Measurements from ENCODE around the gene MACIR. TPM values are rescaled to one million over a fixed set of nuclear protein-coding genes. Genes with fewer than 3 reads are reported as not detected.
A peak's percentile ranks its signal among the peaks of the same experiment; 100 is the strongest.
"Not testable (repeated sequence)": the region's sequence is repeated elsewhere in the genome, so short reads cannot be mapped to it uniquely, and the experiment has no call there.

The MACIR gene
- total RNA-seq, 6 experiments from 2014 or later, result 80.7 to 110 (median 97.9) TPM

GRCh38 chr5:103216697-103217096, 41.9 kb upstream of the MACIR start:
- H3K4me1 Mint-ChIP-seq (ENCODE audit: low read depth), result peaks cover 46% of the 10 kb centered on the region
- no peak overlapping the region for H3K27ac Mint-ChIP-seq
- H3K27me3 Mint-ChIP-seq (ENCODE audit: insufficient read depth), result no peaks in the 10 kb centered on the region
- H3K4me3 Mint-ChIP-seq, result no peak overlapping the region
- H3K36me3 Mint-ChIP-seq (ENCODE audit: low read depth), result peaks cover 14% of the 10 kb centered on the region
- H3K9me3 Mint-ChIP-seq, result no peaks in the 10 kb centered on the region
- no peak for DNase-seq
- TF ChIP-seq CTCF (IDR thresholded peaks at IDR 0.05), result no peak

GRCh38 chr5:103217101-103217500, 41.5 kb upstream of the MACIR start:
- Mint-ChIP-seq H3K9me3 (no peaks in the 10 kb centered on the region), H3K27me3 (ENCODE audit: insufficient read depth) (no peaks in the 10 kb centered on the region), H3K4me1 (ENCODE audit: low read depth) (peaks cover 44% of the 10 kb centered on the region), H3K4me3 (no peak overlapping the region), H3K27ac (peak overlapping the region; percentile 21; the same call in 1 of the 2 replicates), H3K36me3 (ENCODE audit: low read depth) (peaks cover 14% of the 10 kb centered on the region)
- no peak for TF ChIP-seq CTCF (IDR thresholded peaks at IDR 0.05)
- no peak for DNase-seq

- Mint-ChIP-seq H3K27me3 (ENCODE audit: insufficient read depth) (no peaks in the 10 kb centered on the region), H3K4me1 (ENCODE audit: low read depth) (peaks cover 36% of the 10 kb centered on the region), H3K36me3 (ENCODE audit: low read depth) (peaks cover 14% of the 10 kb centered on the region), H3K27ac (peak overlapping the region; percentile 40; the same call in 1 of the 2 replicates), H3K9me3 (no peaks in the 10 kb centered on the region), H3K4me3 (no peak overlapping the region; the same call in 1 of the 2 replicates)
- DNase-seq, result peak; percentile 62
- TF ChIP-seq CTCF (IDR thresholded peaks at IDR 0.05), result no peak
These were observed 40.4 kb upstream of the MACIR start for GRCh38 chr5:103218164-103218563.

- not testable (repeated sequence) for DNase-seq; H3K4me3 Mint-ChIP-seq; H3K27me3 Mint-ChIP-seq (ENCODE audit: insufficient read depth); H3K9me3 Mint-ChIP-seq; H3K27ac Mint-ChIP-seq
- Mint-ChIP-seq H3K4me1 (ENCODE audit: low read depth) (peaks cover 27% of the 10 kb centered on the region), H3K36me3 (ENCODE audit: low read depth) (peaks cover 14% of the 10 kb centered on the region)
These were observed 39.5 kb upstream of the MACIR start for GRCh38 chr5:103219074-103219473.

GRCh38 chr5:103223031-103223955, 35.3 kb upstream of the MACIR start:
- Mint-ChIP-seq H3K9me3 (no peaks in the 10 kb centered on the region), H3K27ac (no peak overlapping the region), H3K27me3 (ENCODE audit: insufficient read depth) (no peaks in the 10 kb centered on the region), H3K4me3 (no peak overlapping the region), H3K4me1 (ENCODE audit: low read depth) (peaks cover 35% of the 10 kb centered on the region), H3K36me3 (ENCODE audit: low read depth) (peaks cover 10% of the 10 kb centered on the region; the same call in 1 of the 2 replicates)
- TF ChIP-seq CTCF (IDR thresholded peaks at IDR 0.05), result no peak
- DNase-seq, result no peak
